ENCODE measurements around the gene TMEM163.
"Not testable (repeated sequence)": the region's sequence is repeated elsewhere in the genome, so short reads cannot be mapped to it uniquely, and the experiment has no call there.

The TMEM163 gene

GRCh38 chr2:134609924-134610513 is 108.8 kb downstream of the TMEM163 start:
- DNase-seq = no peak

DNA sequence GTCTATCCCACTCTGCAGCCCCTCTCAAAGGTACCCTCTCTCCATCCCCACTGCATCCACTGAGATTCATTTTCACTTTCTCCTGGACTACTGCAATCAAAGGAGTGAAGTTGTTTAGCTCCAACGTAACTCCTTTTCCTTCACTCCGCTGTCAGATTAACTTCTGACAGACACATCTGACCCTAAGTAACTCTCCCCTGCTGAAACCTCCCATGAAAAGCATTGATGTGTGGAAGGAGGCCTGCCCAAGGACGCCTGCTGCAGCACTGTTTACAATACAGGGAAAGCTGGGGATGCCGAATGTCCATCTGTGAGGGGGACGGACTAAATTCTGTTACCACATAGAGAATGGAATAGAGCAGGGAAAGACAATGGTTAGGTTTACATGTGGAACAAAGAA is 114.8 kb downstream of the TMEM163 start:
- no peak for DNase-seq

DNA sequence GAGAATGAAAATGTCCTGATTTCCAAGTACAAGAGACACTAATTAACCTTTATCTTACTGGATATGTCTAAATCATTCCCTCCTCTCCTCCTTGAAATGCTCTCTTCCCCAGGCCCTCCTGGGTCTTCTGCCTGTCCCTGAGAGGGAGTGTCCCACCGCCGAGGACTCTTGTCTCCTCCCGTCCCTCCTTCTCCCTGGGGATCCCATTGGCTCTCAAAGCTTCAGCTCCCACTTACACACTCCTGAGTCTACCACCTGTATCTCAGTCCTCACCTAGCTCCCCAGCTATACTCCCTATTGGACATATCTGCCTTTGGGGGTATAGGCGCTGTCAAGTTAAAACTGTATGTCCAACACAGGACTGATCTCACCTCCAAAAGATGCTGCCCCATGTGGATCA is 116.1 kb downstream of the TMEM163 start:
- no peak for DNase-seq

DNA sequence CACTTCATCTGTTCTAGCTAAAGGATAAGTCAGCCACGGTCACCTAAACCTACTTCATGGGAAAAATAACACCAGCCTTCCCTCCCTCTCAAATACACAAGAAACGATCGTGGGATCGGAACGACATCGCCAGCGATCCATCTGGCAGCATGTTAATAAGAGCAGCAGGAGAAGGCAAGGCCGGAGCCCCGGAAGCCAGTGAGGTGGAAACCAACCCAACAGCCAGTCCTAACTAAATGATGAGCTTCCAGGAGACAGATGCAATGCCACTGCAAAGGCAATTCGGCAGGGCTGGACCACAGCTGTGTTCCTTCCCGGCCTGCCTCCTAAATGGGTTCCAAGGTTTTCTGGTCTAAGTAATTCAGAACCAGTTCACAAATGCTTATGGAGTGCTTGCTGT is 117.5 kb downstream of the TMEM163 start:
- no peak for DNase-seq

GRCh38 chr2:134600208-134600607 is 118.6 kb downstream of the TMEM163 start:
- no peak for DNase-seq

GRCh38 chr2:134599236-134599635 is 119.6 kb downstream of the TMEM163 start:
- no peak for DNase-seq

GRCh38 chr2:134594399-134594798 is 124.4 kb downstream of the TMEM163 start:
- DNase-seq = no peak

GRCh38 chr2:134593519-134593918 is 125.3 kb downstream of the TMEM163 start:
- no peak for DNase-seq

GRCh38 chr2:134592377-134592776 is 126.4 kb downstream of the TMEM163 start:
- no peak for DNase-seq

DNA sequence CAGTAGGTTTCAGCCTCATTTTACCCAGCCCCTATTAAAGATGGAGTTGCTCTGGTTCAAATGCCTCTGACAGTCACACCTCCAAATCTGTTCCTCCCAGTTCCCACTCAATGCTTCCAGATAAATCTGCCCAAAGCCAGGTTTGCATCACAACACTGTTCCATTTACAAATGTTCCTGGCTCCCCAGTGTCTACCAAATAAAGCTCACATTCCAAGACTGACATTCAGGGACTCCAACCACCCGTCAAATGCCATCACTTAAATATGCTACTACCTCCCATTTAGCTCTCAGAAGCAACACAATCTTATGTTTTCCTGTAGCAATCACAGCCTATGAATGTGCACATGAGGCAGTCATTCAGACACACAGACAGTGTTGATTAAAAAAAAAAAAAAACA is 127.3 kb downstream of the TMEM163 start:
- no peak for DNase-seq

DNA sequence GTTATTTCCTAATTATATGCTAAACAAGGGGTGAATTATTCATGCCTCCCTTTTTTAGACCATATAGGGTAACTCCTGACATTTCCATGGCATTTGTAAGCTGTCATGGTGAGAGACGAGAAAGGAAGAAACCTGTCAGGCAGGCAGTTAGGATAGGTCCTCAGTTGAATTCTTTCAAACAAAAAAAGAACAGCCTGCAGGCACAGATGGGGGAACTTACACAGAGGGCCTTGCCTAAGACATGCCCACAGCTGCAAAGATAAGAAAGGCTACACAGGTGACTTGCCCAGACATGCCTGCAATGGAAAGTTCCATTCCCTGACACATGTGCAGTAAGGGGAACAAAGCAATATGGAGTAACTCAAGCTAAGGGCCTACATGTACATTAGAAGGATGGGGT is 128.1 kb downstream of the TMEM163 start:
- DNase-seq = no peak

DNA sequence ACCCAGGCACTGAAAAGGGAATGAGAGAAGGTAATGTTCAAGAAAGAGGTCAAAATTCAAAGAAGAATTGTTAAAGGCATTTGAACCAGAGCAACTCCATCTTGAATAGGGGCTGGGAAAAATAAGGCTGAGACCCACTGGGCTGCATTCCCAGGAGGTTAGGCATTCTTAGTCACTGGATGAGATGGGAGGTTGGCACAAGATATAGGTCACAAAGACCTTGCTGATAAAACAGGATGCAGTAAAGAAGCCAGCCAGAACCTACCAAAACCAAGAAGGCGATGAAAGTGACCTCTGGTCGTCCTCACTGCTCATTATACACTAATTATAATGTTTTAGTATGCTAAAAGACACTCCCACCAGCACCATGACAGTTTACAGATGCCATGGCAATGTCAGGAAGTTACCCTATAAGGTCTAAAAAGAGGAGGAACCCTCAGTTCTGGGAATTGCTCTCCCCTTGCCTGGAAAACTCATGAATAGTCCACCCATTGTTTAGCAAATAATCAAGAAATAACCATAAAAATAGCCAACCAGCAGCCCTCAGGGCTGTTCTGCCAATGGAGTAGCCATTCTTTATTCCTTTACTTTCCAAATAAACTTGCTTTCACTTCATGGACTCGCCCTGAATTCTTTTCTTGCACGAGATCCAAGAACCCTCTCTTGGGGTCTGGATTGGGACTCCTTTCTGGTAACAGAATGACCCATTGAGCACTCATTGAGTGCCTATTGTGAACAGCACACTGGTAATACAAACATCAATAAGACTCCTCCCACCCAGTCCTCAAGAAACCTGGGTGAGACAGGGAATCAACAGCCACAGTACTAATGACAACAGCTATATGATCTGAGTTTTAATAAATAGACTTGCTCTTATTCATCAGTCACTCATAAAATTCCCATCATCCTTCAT is 129.4 kb downstream of the TMEM163 start:
- DNase-seq = not testable (repeated sequence)

GRCh38 chr2:134588556-134588955 is 130.2 kb downstream of the TMEM163 start:
- no peak for DNase-seq

GRCh38 chr2:134586326-134586965 is 132.4 kb downstream of the TMEM163 start:
- no peak for DNase-seq

DNA sequence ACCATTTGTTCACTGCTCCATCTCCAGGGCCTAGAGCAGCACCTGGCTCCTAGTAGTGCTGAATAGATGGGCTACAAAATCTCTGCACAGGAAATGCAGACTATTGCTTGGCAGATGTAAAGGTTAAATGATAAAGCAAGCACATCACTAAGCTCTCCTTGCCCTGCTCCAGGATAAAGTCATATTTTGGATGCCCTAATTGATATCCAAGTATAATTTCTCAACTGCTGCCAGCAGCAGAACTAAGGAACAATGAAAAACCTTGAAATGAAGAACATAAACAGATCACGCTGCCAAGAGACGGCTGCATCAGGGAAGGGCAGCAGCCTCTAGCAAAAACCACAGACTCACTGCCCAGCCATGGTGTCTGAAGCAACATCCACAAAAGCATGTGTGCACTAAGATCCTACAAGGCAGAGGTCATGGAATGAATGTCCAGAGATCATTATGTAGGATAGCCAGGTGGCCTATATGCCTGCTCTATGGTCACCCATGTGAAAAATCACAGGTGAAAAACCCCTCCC is 134.7 kb downstream of the TMEM163 start:
- DNase-seq = no peak

DNA sequence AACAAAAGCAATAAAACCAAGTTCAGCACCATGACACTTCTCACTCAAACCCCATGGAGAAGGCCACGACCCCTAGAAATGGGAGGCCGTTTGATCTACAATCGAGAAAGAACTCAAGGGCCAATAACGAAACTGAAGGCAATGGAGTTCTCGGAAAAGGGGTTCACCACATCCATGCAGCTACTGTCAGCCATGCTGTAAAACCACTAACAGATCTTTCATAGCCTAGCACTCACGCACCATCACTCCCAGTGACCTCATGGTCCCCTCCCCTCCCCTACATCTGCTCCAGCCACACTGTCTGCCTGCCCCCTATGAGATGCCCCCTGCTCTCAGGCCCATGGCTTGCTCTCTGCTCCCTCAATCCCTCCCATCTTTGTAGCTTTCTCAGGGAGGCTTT is 135.3 kb downstream of the TMEM163 start:
- no peak for DNase-seq

GRCh38 chr2:134582547-134582899 is 136.3 kb downstream of the TMEM163 start:
- no peak for DNase-seq

DNA sequence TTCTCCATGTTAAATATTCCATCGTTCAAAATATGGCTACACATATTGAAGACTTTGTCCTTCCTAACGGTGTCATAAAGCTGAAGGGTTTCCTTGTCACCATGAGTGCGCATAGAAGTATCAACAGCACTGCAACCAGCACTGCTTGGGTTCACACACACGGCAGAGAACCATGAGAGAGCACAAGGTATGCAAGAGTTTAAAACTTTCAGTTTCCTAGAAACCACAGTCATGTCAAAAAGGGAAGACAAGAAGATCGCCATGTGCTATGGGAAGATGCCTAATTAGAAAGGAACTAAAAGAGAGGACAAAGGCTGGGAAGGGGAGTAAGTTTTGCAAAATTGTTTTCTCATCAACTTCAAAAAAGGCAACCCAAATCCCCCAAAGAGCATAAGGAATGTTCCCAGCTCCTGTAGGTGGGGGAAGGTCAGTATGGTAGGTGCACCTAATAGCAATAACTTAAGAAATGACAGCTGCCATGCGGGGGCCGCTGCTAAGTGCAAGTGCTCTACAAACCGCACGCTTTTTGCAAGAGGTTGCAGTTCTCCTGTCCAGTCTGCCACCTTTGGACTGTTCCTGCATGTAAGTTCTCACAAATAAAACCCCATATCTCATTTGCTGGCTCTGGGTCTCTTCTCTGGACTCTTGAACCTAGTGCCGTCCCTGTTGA is 136.8 kb downstream of the TMEM163 start:
- DNase-seq = no peak

DNA sequence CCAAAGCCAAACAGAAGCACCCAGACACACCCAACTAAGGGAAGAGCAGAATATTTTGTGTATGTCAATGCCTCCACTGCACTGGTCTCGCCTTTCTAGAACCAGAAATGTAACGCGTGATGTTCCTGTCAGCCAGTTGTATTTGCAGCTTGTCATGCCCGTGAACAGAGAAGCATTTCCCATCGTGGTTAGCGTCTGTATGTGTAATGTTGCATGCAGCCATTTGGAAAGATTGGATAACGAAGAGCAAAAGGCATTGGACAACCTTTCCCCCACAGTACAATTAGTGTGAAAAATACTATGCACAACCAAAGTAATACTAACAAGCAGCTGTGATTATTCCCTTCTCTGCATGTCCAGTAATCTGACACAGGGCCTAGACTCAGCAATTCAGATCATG is 140.5 kb downstream of the TMEM163 start:
- no peak for DNase-seq

- DNase-seq = no peak
Measured at GRCh38 chr2:134576478-134576877, 142.3 kb downstream of the TMEM163 start.

DNA sequence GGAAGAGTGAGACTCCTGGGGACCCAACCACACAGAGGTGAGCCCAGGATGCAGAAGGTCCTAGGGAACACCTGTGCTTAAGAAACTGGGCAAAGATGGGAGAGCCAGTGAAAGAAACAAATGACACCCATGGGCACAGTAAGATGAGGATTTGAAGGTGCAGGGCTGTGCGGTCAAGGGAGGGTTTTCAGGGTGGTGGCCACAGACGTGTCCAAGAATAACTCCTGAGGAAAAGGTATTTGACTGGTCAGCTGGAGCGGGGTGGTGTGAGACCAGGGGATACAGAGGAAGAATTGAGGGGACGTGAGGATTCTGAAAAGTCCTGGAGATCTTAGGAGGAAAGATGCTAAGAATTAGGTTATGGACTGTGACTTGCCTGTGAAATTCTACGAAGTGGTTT is 142.9 kb downstream of the TMEM163 start:
- DNase-seq = no peak

- no peak for DNase-seq
Measured at GRCh38 chr2:134574611-134575330, 144.0 kb downstream of the TMEM163 start.

- no peak for DNase-seq
Measured at GRCh38 chr2:134573724-134574123, 145.1 kb downstream of the TMEM163 start.

Data from T1000 (cell line).